Measurements from ENCODE around the gene SESN1. TPM values are rescaled to one million over a fixed set of nuclear protein-coding genes. Genes with fewer than 3 reads are reported as not detected.

SESN1 gene
- total and polyA plus RNA-seq, 2 donors (not counting 1 experiment from before 2014, with no cell fraction given), result 16.2 to 28.6 TPM

DNA sequence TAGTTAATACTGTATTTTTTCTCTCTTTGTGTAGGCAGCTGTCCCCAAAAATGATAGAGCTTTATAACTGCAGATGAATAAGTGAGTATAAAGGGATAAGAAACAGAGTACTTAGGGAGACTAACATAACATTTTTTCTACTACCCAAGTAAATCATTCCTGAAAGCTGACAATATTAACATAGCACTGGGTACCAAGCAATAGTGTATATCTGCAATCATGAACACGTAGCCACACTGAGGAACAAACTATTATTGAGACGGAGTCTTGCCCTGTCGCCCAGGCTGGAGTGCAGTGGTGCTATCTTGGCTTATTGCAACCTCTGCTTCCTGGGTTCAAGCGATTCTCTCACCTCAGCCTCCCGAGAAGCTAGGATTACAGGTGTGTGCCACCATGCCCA, 105.9 kb downstream of the SESN1 start:
- no peak for TF ChIP-seq EZH2 (IDR thresholded peaks at IDR 0.05; ENCODE audit: borderline replicate concordance, insufficient read depth, low read depth, low read length, poor library complexity, severe bottlenecking)
- no peak for TF ChIP-seq CTCF (IDR thresholded peaks at IDR 0.05)
- Mint-ChIP-seq H3K9me3 (ENCODE audit: insufficient read depth) (no peaks in the 10 kb centered on the region), H3K4me3 (no peak overlapping the region), H3K4me1 (no peaks in the 10 kb centered on the region), H3K27ac (no peak overlapping the region), H3K27me3 (no peaks in the 10 kb centered on the region)
- Histone ChIP-seq H3K27ac (ENCODE audit: low read length in 2 of 2) (no peak overlapping the region), H2AFZ (ENCODE audit: insufficient read depth, low read depth, low read length, poor library complexity, severe bottlenecking) (no peak overlapping the region), H3K79me2 (ENCODE audit: control insufficient read depth, insufficient read depth, low read length) (no peaks in the 10 kb centered on the region), H3K4me2 (replicated peaks; ENCODE audit: low read depth, low read length, poor library complexity, severe bottlenecking) (no peak overlapping the region), H3K9me3 (ENCODE audit: control extremely low read depth in 1 of 3, control insufficient read depth in 2 of 3, insufficient read depth in 1 of 3, low read length in 2 of 3) (no peaks in the 10 kb centered on the region), H3K4me3 (ENCODE audit: control extremely low read depth in 1 of 5, extremely low read depth in 1 of 5, insufficient read depth in 1 of 5, low read depth in 2 of 5, low read length in 4 of 5) (no peak overlapping the region), H3K27me3 (replicated peaks in 1 of 4; ENCODE audit: control extremely low read depth in 1 of 4, control insufficient read depth in 3 of 4, insufficient read depth in 4 of 4, low read length in 3 of 4) (no peaks in the 10 kb centered on the region), H4K20me1 (ENCODE audit: control insufficient read depth, insufficient read depth, low read length, poor library complexity, severe bottlenecking) (no peaks in the 10 kb centered on the region), H3K9ac (ENCODE audit: low read length) (no peak overlapping the region), H3K4me1 (ENCODE audit: control insufficient read depth in 2 of 2, insufficient read depth in 2 of 2, low read length in 2 of 2) (no peaks in the 10 kb centered on the region), H3K36me3 (replicated peaks in 1 of 2; ENCODE audit: control extremely low read depth in 1 of 2, control insufficient read depth in 1 of 2, extremely low read depth in 1 of 2, insufficient read depth in 2 of 2, low read length in 1 of 2) (peaks cover 12 to 38% of the 10 kb centered on the region in 2 experiments)
- no peak for DNase-seq
- ChIA-PET POLR2A (no interaction called here), CTCF (interaction anchor here (0.6 kb wide), 1 partner anchor 15 kb away, joined by 3 read pairs; no protein-coding TSS in a partner anchor)
- 93% methylated on average over 4 of the region's 5 CpGs for WGBS (ENCODE audit: insufficient coverage)
- intact Hi-C loops (cut with micrococcal nuclease), result no loop called here
- ATAC-seq (ENCODE audit: low read depth), result no peak

GRCh38 chr6:108988296-108988695, 106.3 kb downstream of the SESN1 start:
- ChIA-PET CTCF (interaction anchor here (0.6 to 1.1 kb wide), 2 partner anchors 14 to 461 kb away, joined by 3 read pairs; no protein-coding TSS in a partner anchor), POLR2A (no interaction called here)
- H3K36me3 ChIP-seq (replicated peaks in 1 of 2; ENCODE audit: control extremely low read depth in 1 of 2, control insufficient read depth in 1 of 2, extremely low read depth in 1 of 2, insufficient read depth in 2 of 2, low read length in 1 of 2), result peaks cover 12 to 35% of the 10 kb centered on the region in 2 experiments

More at GRCh38 chr6:108988296-108988695, 106.3 kb downstream of the SESN1 start:
- no peaks in the 10 kb centered on the region for H3K9me3 Mint-ChIP-seq (ENCODE audit: insufficient read depth)
- Histone ChIP-seq H3K27ac (ENCODE audit: low read length in 2 of 2) (no peak overlapping the region), H3K9ac (ENCODE audit: low read length) (no peak overlapping the region), H3K4me3 (ENCODE audit: control extremely low read depth in 1 of 5, extremely low read depth in 1 of 5, insufficient read depth in 1 of 5, low read depth in 2 of 5, low read length in 4 of 5) (no peak overlapping the region), H3K9me3 (ENCODE audit: control extremely low read depth in 1 of 3, control insufficient read depth in 2 of 3, insufficient read depth in 1 of 3, low read length in 2 of 3) (no peaks in the 10 kb centered on the region), H4K20me1 (ENCODE audit: control insufficient read depth, insufficient read depth, low read length, poor library complexity, severe bottlenecking) (no peaks in the 10 kb centered on the region), H3K79me2 (ENCODE audit: control insufficient read depth, insufficient read depth, low read length) (no peaks in the 10 kb centered on the region), H3K4me1 (ENCODE audit: control insufficient read depth in 2 of 2, insufficient read depth in 2 of 2, low read length in 2 of 2) (no peaks in the 10 kb centered on the region), H2AFZ (ENCODE audit: insufficient read depth, low read depth, low read length, poor library complexity, severe bottlenecking) (no peak overlapping the region), H3K27me3 (replicated peaks in 1 of 4; ENCODE audit: control extremely low read depth in 1 of 4, control insufficient read depth in 3 of 4, insufficient read depth in 4 of 4, low read length in 3 of 4) (no peaks in the 10 kb centered on the region), H3K4me2 (replicated peaks; ENCODE audit: low read depth, low read length, poor library complexity, severe bottlenecking) (no peak overlapping the region)
- 80% methylated on average over 1 of the region's 3 CpGs for WGBS (ENCODE audit: insufficient coverage)
- H3K4me3 Mint-ChIP-seq, result no peak overlapping the region
- H3K27ac Mint-ChIP-seq, result no peak overlapping the region
- intact Hi-C loops (cut with micrococcal nuclease), result no loop called here
- DNase-seq (no peak), ATAC-seq (ENCODE audit: low read depth) (no peak)
- H3K4me1 Mint-ChIP-seq, result no peaks in the 10 kb centered on the region
- H3K27me3 Mint-ChIP-seq, result no peaks in the 10 kb centered on the region
- no peak for TF ChIP-seq CTCF (IDR thresholded peaks at IDR 0.05)
- TF ChIP-seq EZH2 (IDR thresholded peaks at IDR 0.05; ENCODE audit: borderline replicate concordance, insufficient read depth, low read depth, low read length, poor library complexity, severe bottlenecking), result no peak
